Right lobe of liver (tissue), 4 donors: ENCODE measurements around the gene SPAG7.
"Not testable (repeated sequence)": the region's sequence is repeated elsewhere in the genome, so short reads cannot be mapped to it uniquely, and the experiment has no call there.

Experiments used
- POLR2A ChIP-seq: fragments of 450-650 bp; IDR thresholded peaks from one replicate; pipeline ENCODE4 v1.6.1; 2017; ENCODE audit warnings: antibody characterized with exemption, mild to moderate bottlenecking
- TF ChIP-seq, protein P1 (sequence below), 4 donors: fragments of 200-600 bp in 3 of 4; fragments of 450-650 bp in 1 of 4; IDR thresholded peaks; one replicate each; pipeline versions ENCODE4 v1.5.1 to v1.8.0; 2016 to 2022; ENCODE audit warnings: antibody characterized with exemption in 4 of 4, mild to moderate bottlenecking in 2 of 4
- donor health status: DM: no; HTN: no; CAD: no.
- donor health status: DM: no; HTN: no; CAD: no.
- donor health status: DM: no; HTN: yes; CAD: no.

DNA sequence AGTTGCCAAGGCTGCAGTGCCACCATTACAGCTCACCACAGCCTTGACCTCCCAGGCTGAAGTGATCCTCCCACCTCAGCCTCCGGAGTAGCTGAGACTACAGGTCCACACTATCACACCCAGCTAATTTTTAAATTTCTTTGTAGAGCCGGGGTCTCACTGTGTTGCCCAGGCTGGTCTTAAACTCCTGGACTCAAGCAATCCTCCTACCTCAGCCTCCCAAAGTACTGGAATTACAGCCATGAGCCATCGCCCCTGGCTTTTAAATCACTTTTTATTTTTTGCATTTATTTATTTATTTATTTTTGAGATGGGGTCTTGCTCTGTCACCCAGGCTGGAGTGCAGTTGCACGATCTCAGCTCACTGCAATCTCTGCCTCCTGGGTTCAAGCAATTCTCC, 53.1 kb downstream of the SPAG7 start:
- TF ChIP-seq, protein P1, sequence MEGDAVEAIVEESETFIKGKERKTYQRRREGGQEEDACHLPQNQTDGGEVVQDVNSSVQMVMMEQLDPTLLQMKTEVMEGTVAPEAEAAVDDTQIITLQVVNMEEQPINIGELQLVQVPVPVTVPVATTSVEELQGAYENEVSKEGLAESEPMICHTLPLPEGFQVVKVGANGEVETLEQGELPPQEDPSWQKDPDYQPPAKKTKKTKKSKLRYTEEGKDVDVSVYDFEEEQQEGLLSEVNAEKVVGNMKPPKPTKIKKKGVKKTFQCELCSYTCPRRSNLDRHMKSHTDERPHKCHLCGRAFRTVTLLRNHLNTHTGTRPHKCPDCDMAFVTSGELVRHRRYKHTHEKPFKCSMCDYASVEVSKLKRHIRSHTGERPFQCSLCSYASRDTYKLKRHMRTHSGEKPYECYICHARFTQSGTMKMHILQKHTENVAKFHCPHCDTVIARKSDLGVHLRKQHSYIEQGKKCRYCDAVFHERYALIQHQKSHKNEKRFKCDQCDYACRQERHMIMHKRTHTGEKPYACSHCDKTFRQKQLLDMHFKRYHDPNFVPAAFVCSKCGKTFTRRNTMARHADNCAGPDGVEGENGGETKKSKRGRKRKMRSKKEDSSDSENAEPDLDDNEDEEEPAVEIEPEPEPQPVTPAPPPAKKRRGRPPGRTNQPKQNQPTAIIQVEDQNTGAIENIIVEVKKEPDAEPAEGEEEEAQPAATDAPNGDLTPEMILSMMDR (IDR thresholded peaks at IDR 0.05), result not testable (repeated sequence)
- not testable (repeated sequence) for TF ChIP-seq POLR2A
